Activated gamma-delta T cell treated with Interleukin-2 at 50 U/mL for 16 hours (primary cell): ENCODE results near the gene BAD.

ENCODE experiments used
- DNase-seq: peaks from one replicate; pipeline ENCODE4 v3.0.0-alpha.2; 2020

BAD gene

GRCh38 chr11:64295760-64296159 is 11.3 kb upstream of the BAD start:
- DNase-seq, result no peak

DNA sequence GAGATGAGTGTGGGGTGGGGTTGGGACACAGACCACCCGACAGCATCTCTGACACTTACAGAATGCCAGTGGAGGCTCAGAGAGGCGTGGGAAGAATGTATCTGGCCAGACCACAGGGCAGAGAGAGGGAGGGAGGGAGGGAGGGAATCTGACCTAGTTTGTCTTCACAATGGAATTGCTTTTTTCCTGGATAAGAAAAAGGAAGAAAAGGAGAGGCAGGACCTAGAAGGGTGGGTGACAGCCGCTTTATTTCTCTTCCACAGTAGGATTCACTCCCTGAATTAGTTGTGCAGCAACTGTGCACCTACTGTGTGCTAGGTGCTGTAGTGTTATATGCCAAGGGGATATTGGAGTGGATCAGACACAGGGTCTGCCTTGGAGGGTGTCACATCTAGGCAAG is 10.3 kb upstream of the BAD start:
- DNase-seq, result no peak

- no peak for DNase-seq
Observed at GRCh38 chr11:64292460-64293254, 8.2 kb upstream of the BAD start.

- no peak for DNase-seq
Observed at GRCh38 chr11:64291752-64292459, 7.4 kb upstream of the BAD start.

DNA sequence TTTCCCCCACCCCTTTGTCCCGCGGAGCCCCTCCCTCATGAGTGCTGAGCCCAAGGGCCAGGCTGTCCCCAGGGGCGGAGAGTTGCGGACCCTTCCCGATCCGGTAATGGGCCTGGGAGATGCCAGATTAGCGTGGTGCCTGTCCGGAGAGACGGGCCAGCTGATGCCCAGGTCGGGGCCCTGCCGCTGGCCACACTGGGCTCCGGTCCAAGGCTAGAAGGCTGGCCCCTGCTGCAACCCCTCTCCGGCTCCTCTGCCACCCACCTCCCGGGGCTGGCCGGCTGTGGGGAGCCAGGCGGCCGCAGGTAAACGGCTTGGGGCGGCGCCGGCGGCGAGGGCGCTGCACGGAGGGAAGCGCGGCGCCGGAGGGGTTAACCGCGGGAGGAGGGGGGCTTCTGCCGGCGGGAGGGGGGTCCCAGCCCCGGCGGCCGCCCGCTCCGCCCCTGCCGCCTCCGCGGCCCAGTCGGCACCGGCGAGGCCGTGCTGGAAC is 6.8 kb upstream of the BAD start, which contains the start of gene KCNK4:
KCNK4 (plus strand) TSS at position 41 of the 490 bp plus-strand sequence. CDS start 1,717 bp downstream, outside the sequence.
- no peak for DNase-seq

DNA sequence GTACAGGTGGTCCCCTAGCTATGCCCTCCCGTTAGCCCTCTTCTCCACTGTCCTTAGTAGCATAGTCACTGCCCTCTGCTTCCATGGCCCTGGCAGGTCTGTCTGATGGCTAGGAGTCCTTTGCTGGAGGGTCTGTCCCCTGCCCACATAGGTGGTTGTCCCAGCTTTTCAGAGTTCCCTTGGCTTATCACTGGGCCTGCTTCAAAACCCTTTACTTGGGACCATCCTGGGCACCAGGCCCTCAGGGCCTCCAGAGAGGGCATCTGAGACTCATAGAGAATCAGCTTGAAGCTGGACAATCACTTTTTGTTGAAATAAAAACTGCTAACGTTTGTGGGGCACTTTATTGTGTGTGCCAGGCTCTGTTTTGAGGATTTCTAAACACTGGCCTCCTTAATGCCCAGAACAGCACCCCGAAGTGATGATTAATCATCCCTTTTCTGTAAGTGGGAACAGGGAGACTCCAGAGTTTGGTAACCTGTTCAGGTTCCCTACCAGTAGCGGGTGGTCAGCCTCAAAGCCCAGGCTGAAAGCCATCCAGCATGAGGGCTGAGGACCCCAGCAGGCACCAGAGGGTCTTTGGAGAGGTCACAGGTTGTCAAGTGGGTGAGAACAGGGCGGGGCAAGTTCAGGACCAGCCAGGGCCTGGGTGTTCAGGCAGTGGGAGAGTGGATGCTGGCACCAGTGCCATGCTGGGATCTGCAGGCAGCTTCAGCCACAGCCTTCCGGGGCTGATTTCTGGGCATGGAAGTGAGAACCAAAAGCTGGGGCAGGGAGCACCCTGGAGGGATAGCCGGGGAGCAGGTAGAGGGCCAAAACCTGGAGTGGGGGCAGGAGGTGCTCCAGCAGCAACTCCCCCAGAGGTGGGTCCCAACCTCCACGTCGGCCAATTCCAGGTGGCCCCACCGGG is 6.1 kb upstream of the BAD start:
- no peak for DNase-seq

- DNase-seq, result no peak
Observed at GRCh38 chr11:64289002-64289564, 4.6 kb upstream of the BAD start.

DNA sequence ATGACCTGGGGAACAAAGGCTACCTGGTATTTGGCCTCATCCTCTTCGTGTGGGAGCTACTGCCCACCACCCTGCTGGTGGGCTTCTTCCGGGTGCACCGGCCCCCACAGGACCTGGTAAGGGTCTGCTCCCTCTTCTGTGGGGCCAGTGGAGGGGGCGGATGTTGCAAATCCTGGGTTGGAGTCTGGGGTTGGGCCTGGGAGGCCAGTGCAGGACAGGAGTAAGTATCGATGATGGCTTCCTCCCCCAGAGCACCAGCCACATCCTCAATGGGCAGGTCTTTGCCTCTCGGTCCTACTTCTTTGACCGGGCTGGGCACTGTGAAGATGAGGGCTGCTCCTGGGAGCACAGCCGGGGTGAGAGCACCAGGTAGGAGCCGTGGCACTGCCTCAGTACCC is 3.9 kb upstream of the BAD start:
- no peak for DNase-seq

DNA sequence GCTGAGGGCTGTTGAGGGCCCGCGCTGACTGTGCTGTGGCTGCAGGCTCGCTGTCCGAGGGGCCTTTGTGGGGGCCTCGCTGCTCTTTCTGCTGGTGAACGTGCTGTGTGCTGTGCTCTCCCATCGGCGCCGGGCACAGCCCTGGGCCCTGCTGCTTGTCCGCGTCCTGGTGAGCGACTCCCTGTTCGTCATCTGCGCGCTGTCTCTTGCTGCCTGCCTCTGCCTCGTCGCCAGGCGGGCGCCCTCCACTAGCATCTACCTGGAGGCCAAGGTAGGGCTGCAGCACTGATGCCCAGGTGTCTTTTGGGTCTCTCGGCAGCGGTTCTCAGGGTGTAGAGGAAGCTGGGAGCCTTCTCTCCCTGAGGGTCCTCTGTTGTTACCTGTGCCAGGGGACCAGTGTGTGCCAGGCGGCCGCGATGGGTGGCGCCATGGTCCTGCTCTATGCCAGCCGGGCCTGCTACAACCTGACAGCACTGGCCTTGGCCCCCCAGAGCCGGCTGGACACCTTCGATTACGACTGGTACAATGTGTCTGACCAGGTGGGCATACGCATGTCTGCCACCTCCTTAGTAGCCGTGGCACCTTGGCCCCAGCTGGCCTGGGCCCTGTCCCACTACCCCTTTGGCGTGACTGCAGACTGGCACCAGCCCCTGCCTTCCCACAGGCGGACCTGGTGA is 3.3 kb upstream of the BAD start:
- no peak for DNase-seq

GRCh38 chr11:64286801-64287159 is 2.3 kb upstream of the BAD start:
- no peak for DNase-seq

- DNase-seq, result no peak
Observed at GRCh38 chr11:64285885-64286800, 1.7 kb upstream of the BAD start.

DNA sequence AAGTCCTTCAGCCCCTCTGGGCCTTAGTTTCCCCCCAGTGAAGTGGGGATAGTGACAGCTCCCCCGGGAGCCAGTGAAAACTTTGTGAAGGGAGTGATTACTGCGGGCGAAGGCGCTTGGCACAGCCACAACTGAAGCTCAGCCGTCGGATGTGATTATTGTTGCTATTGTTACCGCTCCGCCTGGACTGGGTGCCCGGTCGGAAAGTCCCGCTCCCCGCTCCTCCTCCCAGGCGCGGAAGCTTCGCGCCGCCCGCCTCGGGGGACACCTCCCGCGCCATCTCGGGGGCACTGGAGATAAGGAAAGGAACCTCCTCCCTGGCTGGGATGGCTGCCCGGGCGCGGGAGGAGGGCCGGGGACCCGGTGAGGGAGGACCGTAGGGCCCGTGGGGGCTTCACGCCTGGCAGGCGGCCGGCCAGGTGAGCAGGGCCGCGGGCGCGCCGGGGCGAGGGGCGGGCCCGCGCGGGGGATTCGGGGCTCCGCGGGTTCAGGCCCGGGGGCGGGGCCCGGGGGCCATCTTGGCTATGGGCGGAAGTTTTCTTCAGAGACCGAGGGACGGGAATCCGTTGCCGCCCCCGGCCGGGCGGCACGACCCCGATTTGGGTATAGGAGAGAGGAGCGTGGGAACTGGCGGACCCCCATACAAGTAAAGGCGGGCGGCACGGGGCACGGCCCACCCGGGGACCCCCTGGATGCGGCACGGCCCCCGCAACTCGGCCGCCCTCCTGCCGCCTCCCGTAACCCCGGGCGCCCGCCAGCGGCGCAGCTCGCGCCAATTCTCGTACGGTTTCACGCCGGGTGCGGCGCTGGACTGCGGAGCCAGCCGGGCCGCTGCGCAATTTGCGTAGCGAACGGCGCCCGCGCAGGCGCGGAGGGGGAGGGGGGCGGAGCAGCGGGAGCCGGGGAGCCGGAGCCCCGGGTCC is 758 bp upstream of the BAD start, which contains the start of gene GPR137:
GPR137 (plus strand) TSS at position 887 of the 923 bp plus-strand sequence. CDS start 677 bp downstream, outside the sequence.
- peak; percentile 91 for DNase-seq

DNA sequence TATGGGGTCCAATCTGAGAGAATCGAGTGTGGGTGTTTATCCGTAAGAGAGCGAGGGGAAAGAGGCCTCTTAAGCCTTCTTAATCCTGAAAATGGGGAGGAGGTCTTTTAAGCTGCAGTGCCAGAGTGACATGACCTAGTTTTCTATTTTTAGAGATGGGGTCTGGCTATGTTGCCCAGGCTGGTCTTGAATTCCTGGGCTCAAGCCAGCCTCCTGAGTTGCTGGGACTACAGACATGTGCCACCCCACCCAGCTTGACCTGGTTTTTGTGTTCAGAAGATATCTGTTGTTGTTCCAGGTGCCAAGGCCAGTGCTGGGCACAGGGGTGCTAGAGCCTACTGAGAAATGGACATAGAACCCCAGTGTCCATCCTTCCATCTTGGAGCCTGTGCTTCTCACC is 1.4 kb downstream of the BAD start:
- DNase-seq, result no peak

- DNase-seq, result no peak
Observed at GRCh38 chr11:64281957-64282770, 2.3 kb downstream of the BAD start.

DNA sequence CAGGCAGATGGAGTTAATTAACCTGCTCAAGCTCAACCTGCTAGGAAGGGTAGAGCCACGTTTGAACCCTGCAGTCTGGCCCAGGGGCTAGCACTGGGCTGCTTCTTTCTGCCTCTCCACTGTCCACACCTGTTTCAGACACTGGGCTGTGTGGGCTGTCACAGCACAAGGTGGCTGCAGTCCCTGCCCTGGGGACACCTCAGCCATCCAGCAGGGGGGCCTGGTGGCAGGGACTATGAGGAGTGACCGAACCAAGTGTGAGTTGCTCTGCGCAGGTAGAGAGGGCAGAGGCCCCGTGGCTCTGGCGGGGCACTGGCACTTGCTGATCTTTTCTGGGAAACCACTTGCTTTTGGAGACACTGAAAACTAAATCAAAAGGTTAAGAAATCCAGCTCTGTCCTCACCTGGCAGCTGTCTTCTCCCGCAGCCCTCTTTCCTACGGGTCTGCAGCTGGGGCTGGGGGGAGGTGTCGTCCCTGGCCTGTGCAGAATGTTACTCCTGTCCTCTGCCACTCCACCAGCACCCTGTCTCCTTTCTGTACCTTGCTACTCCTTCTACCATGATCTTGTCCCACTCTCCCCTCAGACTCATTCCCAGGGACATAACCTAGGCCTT is 5.8 kb downstream of the BAD start:
- DNase-seq, result no peak

GRCh38 chr11:64276653-64277431 is 7.6 kb downstream of the BAD start:
- no peak for DNase-seq

GRCh38 chr11:64275841-64276240 is 8.6 kb downstream of the BAD start:
- DNase-seq, result no peak
